Nucleus accumbens (tissue), 56 donors: Measurements from ENCODE around the gene PRKACB.

Experiments
- DNase-seq, 56 donors: peaks; one replicate each; lab custom pipeline; 2025; lab: John Stamatoyannopoulos, UW

Gene PRKACB

DNA sequence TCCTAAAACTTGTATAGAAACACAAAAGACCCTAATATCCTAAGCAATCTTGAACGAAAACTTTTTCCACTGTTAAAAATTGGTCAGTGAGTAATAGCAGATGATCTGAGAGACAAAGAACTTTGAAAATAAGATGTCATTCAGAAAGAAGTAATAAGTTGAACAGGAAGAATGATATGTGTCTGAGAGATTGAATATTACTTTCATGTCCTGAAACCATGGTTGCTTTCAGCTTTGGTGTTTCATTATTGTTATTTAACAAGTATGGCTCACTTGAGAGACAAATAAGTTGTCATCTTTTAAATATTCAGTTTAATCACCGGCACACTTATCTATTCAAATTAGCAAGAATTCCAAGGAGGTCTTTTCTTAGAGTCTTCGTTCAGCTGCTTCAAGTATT is 11.4 kb downstream of the PRKACB start:
- DNase-seq: no peak

DNA sequence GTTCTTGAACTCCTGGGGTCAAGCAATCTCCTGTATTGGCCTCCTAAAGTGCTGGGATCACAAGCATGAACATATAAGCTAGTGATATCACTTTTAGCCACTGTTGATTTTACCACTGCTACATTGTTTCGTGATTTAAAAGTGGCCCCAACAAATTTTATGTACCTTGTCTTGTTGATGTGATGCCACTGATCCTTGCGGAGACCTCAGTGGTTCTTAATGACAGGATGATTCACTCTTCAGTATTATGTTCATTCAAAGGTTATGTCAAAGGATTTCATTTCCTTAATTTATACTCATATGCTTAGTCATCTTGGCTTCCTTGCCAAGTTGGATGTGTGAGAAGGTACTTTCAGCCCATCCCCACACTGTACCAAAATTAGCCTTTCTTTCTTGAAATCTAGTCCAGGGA is 12.1 kb downstream of the PRKACB start:
- DNase-seq: no peak

DNA sequence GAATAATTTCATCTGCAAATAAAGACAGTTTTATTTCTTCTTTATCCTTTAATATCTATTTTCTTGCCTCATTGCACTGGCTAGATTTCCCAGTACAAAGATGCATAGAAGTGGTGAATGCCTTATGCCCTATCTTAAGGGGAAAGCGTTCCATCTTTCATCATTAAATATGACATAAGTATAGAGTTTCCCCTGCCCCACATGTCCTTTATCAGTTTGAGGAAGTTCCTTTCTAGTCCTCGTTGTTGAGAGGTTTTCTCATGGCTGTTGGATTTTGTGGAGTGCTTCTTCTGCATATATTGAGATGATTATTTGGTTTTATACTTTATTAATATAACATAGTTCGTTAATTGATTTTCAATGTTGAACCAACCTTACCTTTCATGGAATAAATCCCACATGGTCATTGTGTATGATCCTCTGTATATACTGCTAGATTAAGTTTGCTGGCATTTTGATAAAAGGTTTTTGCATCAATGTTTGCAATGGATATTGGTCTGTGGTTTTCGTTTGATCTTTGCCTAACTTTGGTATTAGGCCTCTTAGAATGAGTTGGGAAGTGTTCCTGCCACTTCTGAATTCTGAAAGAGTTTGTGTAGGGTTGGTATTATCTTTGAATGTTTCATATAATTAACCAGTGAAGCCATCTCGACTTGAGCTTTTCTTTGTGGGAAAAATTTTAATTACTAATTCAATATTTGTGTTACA is 15.6 kb downstream of the PRKACB start:
- DNase-seq: no peak

DNA sequence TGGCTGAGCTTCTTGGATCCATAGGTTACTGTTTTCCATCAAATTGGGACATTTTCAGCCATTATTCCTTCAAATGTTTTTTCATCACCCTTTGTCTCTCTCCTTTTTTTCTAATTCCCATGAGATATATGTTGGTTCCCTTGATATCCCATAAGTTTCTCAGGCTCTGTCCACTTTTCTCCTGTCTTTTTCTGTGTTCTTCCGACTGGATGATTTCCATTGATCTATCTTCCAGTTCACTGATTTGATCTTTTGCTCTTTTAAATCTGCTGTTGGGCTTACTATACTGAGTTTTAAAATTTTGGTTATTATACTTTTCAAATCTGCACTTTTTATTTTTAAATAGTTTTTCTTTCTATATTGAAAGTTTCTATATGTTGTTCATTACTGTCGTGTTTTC is 18.2 kb downstream of the PRKACB start:
- DNase-seq: no peak

GRCh38 chr1:84163123-84163931 is 19.3 kb downstream of the PRKACB start:
- peak in 3 of 56 donors; percentile 7 to 48 (median 9) for DNase-seq

GRCh38 chr1:84164161-84164560 is 20.1 kb downstream of the PRKACB start:
- DNase-seq: no peak

GRCh38 chr1:84164567-84165021 is 20.5 kb downstream of the PRKACB start:
- no peak for DNase-seq

DNA sequence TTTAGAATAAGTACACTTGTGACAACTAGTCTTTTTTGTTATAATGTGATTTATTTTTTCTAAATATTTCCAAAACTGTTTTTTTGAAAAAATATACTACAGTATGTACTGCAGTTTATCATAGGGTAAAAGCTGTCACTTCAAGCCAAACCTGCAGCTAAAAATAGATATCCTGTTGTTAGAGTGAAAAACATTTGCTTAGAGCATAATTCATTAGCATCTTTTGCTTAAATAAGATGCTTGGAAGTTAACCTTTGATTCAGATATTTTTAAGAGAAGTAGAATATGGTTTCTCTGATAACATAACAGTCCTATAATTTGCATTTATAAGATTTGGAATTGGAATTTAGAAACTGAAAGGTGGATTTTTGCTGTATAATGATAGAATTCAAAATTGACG is 21.5 kb downstream of the PRKACB start:
- DNase-seq: no peak

- no peak for DNase-seq
Observed at GRCh38 chr1:84166797-84167196, 22.7 kb downstream of the PRKACB start.

DNA sequence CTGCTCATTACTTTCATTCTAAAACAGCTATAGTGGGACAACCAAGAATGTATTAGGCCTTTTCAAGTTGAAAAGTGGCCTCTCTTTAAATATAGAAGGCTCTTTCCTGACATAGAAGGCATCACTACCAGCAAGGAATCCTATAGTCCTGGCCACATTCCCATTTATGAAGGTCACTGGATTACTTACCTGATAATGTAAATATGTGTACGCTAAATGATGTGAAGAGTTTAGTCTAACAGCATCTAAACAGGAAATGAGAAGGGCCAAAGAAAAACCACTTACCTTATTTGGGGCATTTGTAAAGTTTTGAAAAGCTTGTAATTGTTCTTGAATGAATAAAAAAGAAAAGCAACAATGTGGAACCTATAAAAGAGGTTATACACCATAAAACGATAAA is 24.7 kb downstream of the PRKACB start:
- DNase-seq: no peak

GRCh38 chr1:84170171-84170570 is 26.1 kb downstream of the PRKACB start:
- DNase-seq: no peak

- no peak for DNase-seq
Observed at GRCh38 chr1:84171481-84171880, 27.4 kb downstream of the PRKACB start.

GRCh38 chr1:84174051-84174556 is 30.0 kb downstream of the PRKACB start:
- DNase-seq: peak in 2 of 56 donors; percentile 5 to 23

GRCh38 chr1:84181350-84182005 is 37.4 kb downstream of the PRKACB start:
- no peak for DNase-seq

GRCh38 chr1:84190455-84190854 is 46.4 kb downstream of the PRKACB start:
- no peak for DNase-seq

DNA sequence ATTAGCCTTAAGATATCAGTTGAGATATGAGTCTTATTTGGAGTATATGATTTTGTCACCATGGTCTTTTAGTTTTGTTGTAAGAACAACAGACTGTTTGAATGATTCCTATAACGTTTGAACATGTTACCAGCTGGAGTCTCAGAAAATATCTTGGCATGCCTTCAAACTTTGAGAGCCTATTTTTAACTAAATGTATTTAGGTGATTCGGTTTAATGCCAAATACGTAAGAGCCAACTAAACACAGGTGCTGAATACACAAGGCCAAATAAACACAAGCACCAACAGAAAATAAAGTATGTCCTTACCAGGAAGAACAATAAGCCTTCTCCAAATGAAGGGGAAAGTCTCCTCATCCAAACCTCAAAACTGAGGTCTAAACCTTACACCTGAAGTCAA is 48.6 kb downstream of the PRKACB start:
- no peak for DNase-seq

DNA sequence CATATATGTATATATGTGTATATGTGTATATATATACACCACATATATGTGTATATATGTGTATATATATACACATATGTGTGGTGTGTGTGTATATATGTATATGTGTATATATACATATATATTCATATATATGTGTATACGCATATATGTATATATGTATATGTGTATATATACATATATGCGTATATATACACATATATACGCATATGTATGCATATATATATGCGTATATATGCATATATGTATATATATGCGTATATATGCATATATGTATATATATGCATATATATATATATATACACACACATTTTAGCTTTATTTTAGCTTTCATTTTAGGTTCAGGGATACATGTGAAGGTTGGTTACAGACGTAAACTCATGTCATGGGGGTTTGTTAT is 54.8 kb downstream of the PRKACB start:
- no peak for DNase-seq

- no peak for DNase-seq
Observed at GRCh38 chr1:84199257-84199656, 55.2 kb downstream of the PRKACB start.

- no peak for DNase-seq
Observed at GRCh38 chr1:84202126-84202525, 58.1 kb downstream of the PRKACB start.

DNA sequence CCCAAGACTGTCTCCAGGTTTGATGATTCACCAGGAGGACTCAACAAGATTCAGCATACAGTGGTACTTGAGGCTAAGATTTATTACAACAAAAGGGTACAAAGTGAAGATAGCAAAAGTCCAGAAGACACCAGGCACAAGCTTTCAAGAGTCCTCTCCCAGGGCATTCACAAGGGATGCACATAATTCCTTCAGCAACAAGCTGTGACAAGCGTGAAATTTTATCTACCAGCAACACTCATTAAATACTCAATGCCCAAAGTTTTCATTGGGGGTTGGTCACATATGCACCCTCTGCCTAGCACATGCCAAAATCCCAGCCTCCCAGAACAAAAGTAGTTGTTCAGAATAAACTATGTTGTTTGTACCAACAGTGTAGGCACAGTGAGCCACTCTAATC is 62.3 kb downstream of the PRKACB start:
- no peak for DNase-seq

- no peak for DNase-seq
Observed at GRCh38 chr1:84208935-84209334, 64.9 kb downstream of the PRKACB start.
